GM06990 (cell line): ENCODE data around the gene PTPRU.
"Not testable (repeated sequence)": the region's sequence is repeated elsewhere in the genome, so short reads cannot be mapped to it uniquely, and the experiment has no call there.

Experiments
- DNase-seq: peaks from one replicate; pipeline ENCODE4 v3.0.0-alpha.2; 2011; ENCODE audit not compliant: insufficient read length; ENCODE audit errors: extremely low read depth
- H3K27me3 ChIP-seq: replicated peaks from 2 replicates; pipeline ENCODE4 v1.6.0; 2011; ENCODE audit warnings: low read length; ENCODE audit not compliant: control insufficient read depth, insufficient read depth
- H3K36me3 ChIP-seq: 2 replicates; pipeline ENCODE4 v1.5.1; 2011; ENCODE audit warnings: low read length; ENCODE audit not compliant: control insufficient read depth, insufficient read depth
- H3K4me3 ChIP-seq: replicated peaks from 2 replicates; pipeline ENCODE4 v1.5.1; 2011; ENCODE audit warnings: low read depth, mild to moderate bottlenecking, control low read depth, low read length
- CTCF ChIP-seq: IDR thresholded peaks from 2 replicates; pipeline ENCODE4 v1.5.1; 2011; ENCODE audit warnings: low read length, control low read depth, mild to moderate bottlenecking, inconsistent platforms; ENCODE audit not compliant: insufficient read depth, poor library complexity, severe bottlenecking

Gene PTPRU

GRCh38 chr1:29299446-29299845 is 63.1 kb downstream of the PTPRU start:
- Histone ChIP-seq H3K4me3 (no peak overlapping the region), H3K36me3 (no peaks in the 10 kb centered on the region), H3K27me3 (no peaks in the 10 kb centered on the region)
- DNase-seq, result no peak
- TF ChIP-seq CTCF, result no peak

GRCh38 chr1:29301732-29302131 is 65.4 kb downstream of the PTPRU start:
- DNase-seq, H3K36me3 ChIP-seq, H3K27me3 ChIP-seq, H3K4me3 ChIP-seq: not testable (repeated sequence)

GRCh38 chr1:29303201-29304024 is 67.1 kb downstream of the PTPRU start:
- Histone ChIP-seq H3K4me3 (no peak overlapping the region), H3K36me3 (no peaks in the 10 kb centered on the region), H3K27me3 (no peaks in the 10 kb centered on the region)
- DNase-seq, result no peak
- no peak for TF ChIP-seq CTCF

- no peaks in the 10 kb centered on the region for H3K36me3 ChIP-seq
- no peak overlapping the region for H3K4me3 ChIP-seq
- no peak for TF ChIP-seq CTCF
- DNase-seq, result no peak
- H3K27me3 ChIP-seq, result no peaks in the 10 kb centered on the region
Measured at GRCh38 chr1:29304025-29304684, 67.8 kb downstream of the PTPRU start.

- no peak for DNase-seq
- no peak for TF ChIP-seq CTCF
- H3K36me3 ChIP-seq, result no peaks in the 10 kb centered on the region
Measured at GRCh38 chr1:29305943-29306342, 69.6 kb downstream of the PTPRU start.

GRCh38 chr1:29306471-29307140 is 70.3 kb downstream of the PTPRU start:
- H3K36me3 ChIP-seq, result no peaks in the 10 kb centered on the region
- H3K27me3 ChIP-seq, result no peaks in the 10 kb centered on the region
- no peak for TF ChIP-seq CTCF
- DNase-seq, result no peak
- no peak overlapping the region for H3K4me3 ChIP-seq

More at GRCh38 chr1:29305943-29306342, 69.6 kb downstream of the PTPRU start:
- no peaks in the 10 kb centered on the region for H3K27me3 ChIP-seq
- no peak overlapping the region for H3K4me3 ChIP-seq
